Gastrocnemius medialis (tissue), 4 donors: ENCODE data around the gene IST1. TPM values are rescaled to one million over a fixed set of nuclear protein-coding genes. Genes with fewer than 3 reads are reported as not detected.

Source experiments
- ATAC-seq, 2 donors: fragments of 150-250 bp; one replicate each; pipeline ENCODE4 v1.9.1; 2016
- DNase-seq, 2 donors: peaks; one replicate each; pipeline ENCODE4 v3.0.0-alpha.2; 2019
- H3K27ac ChIP-seq, 4 donors: fragments of 200-600 bp; sonication (generic); 1 replicate in 1 of 4; 2 replicates in 3 of 4; pipeline ENCODE4 v1.5.1; 2016 to 2018; ENCODE audit warnings: mild to moderate bottlenecking in 2 of 4, moderate library complexity in 1 of 4
- H3K27me3 ChIP-seq, 3 donors: fragments of 200-600 bp; sonication (generic) in 2 of 3; 1 replicate in 1 of 3; 2 replicates in 2 of 3; pipeline versions ENCODE4 v1.5.1 to v1.6.0; 2016 to 2019; ENCODE audit warnings: mild to moderate bottlenecking in 1 of 3, moderate library complexity in 1 of 3
- H3K36me3 ChIP-seq, 2 donors: fragments of 200-600 bp; sonication (generic) in 1 of 2; one replicate each; pipeline ENCODE4 v1.5.1; 2017 to 2018
- H3K4me1 ChIP-seq, 2 donors: fragments of 200-600 bp; sonication (generic) in 1 of 2; one replicate each; pipeline ENCODE4 v1.5.1; 2016 to 2017; ENCODE audit warnings: mild to moderate bottlenecking in 2 of 2
- H3K4me3 ChIP-seq, 4 donors: fragments of 200-600 bp; sonication (generic) in 3 of 4; 1 replicate in 1 of 4; 2 replicates in 3 of 4; pipeline ENCODE4 v1.5.1; 2016 to 2019; ENCODE audit warnings: mild to moderate bottlenecking in 2 of 4
- H3K9me3 ChIP-seq, 3 donors: fragments of 200-600 bp; sonication (generic) in 2 of 3; 1 replicate in 1 of 3; 2 replicates in 2 of 3; pipeline ENCODE4 v1.5.1; 2016 to 2019
- POLR2A ChIP-seq, 2 donors: fragments of 450-650 bp; IDR thresholded peaks; one replicate each; pipeline ENCODE4 v1.6.1; 2017; ENCODE audit warnings: antibody characterized with exemption in 2 of 2, mild to moderate bottlenecking in 2 of 2, moderate library complexity in 2 of 2
- in situ Hi-C, 4 donors: fragments of 200-750 bp; cut with MboI; loops; one replicate each; pipeline versions ENCODE4 v1.15.0 to v1.8.0; 2017; ENCODE audit warnings: low sequenced_read_pairs in 4 of 4
- intact Hi-C: fragments of 100-400 bp; cut with DNase I; formaldehyde crosslinking; loops from one replicate; pipeline ENCODE4 v1.15.1; 2023; ENCODE audit warnings: low total_unique reads
- total RNA-seq, 4 donors: library from RNA; depleted of rRNA; stranded (reverse); fragments of >200 nt; gene quantifications; one replicate each; pipeline versions ENCODE4 v1.1.0 to v1.2.3, GENCODE V29; 2016
- TF ChIP-seq, protein P1 (sequence below), 5 experiments: fragments of 450-650 bp in 3 of 5; fragments of 200-600 bp in 2 of 5; sonication (generic) in 2 of 5; IDR thresholded peaks in 4 of 5; conservative IDR thresholded peaks in 1 of 5; 1 replicate in 4 of 5; 2 replicates in 1 of 5; pipeline ENCODE4 v1.5.1; 2016 to 2019; ENCODE audit warnings: antibody characterized with exemption in 5 of 5, mild to moderate bottlenecking in 3 of 5, moderate library complexity in 3 of 5

Gene IST1
- total RNA-seq, 4 donors from 2014 or later: 90.8 to 141 (median 112) TPM

DNA sequence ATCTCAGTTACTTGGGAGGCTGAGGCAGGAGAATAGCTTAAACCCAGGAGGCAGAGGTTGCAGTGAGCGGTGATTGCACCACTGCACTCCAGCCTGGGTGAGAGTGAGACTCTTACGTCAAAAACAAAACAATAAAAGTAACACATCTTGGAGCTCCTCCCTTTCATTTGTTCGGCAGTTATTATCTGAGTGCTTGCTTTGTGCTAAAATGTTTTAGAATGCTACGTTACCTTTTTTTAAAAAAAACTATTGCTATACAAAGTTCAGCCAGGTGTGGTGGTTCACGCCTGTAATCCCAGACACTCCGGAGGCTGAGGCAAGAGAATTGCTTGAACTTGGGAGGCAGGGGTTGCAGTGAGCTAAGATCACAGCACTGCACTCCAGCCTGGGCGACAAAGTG is 15.8 kb downstream of the IST1 start:
- ATAC-seq (no peak), DNase-seq (no peak)
- H3K4me3 ChIP-seq: no peak overlapping the region
- in situ Hi-C loops (no loop called here), intact Hi-C loops (no loop called here)
- peaks cover 0 to under 1% of the 10 kb centered on the region in 2 donors for H3K36me3 ChIP-seq
- no peaks in the 10 kb centered on the region for H3K9me3 ChIP-seq
- H3K27me3 ChIP-seq: no peaks in the 10 kb centered on the region
- peaks cover 28 to 41% of the 10 kb centered on the region in 2 donors for H3K4me1 ChIP-seq
- TF ChIP-seq, protein P1, sequence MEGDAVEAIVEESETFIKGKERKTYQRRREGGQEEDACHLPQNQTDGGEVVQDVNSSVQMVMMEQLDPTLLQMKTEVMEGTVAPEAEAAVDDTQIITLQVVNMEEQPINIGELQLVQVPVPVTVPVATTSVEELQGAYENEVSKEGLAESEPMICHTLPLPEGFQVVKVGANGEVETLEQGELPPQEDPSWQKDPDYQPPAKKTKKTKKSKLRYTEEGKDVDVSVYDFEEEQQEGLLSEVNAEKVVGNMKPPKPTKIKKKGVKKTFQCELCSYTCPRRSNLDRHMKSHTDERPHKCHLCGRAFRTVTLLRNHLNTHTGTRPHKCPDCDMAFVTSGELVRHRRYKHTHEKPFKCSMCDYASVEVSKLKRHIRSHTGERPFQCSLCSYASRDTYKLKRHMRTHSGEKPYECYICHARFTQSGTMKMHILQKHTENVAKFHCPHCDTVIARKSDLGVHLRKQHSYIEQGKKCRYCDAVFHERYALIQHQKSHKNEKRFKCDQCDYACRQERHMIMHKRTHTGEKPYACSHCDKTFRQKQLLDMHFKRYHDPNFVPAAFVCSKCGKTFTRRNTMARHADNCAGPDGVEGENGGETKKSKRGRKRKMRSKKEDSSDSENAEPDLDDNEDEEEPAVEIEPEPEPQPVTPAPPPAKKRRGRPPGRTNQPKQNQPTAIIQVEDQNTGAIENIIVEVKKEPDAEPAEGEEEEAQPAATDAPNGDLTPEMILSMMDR (IDR thresholded peaks at IDR 0.05 in 4 of 5, conservative IDR thresholded peaks at IDR 0.05 in 1 of 5): no peak
- TF ChIP-seq POLR2A (IDR thresholded peaks at IDR 0.05): no peak
- H3K27ac ChIP-seq: no peak overlapping the region

DNA sequence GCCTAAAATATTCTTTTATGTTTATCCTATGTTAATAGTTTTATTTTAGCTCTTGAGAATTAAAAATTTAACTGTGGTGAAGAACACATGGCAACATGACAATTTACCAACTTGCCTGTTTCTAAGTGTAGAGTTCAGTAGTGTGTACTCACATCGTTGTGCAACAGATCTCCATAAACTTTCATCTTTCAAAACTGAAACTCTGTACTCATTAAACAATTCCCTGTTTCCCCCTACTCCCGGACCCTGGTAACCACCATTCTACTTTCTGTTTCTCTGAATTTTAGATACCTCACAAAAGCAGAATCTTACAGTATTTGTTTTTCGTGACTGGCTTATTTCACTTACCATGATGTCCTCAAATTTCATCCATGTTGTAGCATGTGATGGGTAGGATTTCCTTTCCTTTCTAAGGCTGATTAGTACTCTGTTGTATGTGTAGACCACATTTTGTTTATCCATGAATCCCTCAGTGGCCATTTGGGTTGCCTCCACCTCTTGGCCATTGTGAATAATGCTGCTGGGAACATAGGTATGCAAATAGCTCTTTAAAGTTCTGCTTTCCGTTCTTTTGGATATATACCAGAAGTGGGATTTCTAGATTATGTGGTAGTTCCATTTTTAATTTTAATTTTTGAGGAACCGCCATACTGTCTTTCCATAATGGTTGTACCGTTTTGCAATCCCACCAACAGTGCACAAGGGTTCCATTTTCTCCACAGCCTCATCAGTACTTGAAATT is 17.4 kb downstream of the IST1 start:
- no peak for DNase-seq
- Histone ChIP-seq H3K36me3 (peaks cover 0 to 16% of the 10 kb centered on the region in 2 donors), H3K4me1 (peaks cover 41 to 57% of the 10 kb centered on the region in 2 donors), H3K4me3 (no peak overlapping the region), H3K27me3 (no peaks in the 10 kb centered on the region), H3K9me3 (no peaks in the 10 kb centered on the region), H3K27ac (peak overlapping the region in 2 of 4 donors; percentile 3 to 17)
- in situ Hi-C loops: no loop called here
- intact Hi-C loops: no loop called here
- TF ChIP-seq, protein P1 (IDR thresholded peaks at IDR 0.05 in 4 of 5, conservative IDR thresholded peaks at IDR 0.05 in 1 of 5): no peak
- no peak for TF ChIP-seq POLR2A (IDR thresholded peaks at IDR 0.05)
- no peak for ATAC-seq

DNA sequence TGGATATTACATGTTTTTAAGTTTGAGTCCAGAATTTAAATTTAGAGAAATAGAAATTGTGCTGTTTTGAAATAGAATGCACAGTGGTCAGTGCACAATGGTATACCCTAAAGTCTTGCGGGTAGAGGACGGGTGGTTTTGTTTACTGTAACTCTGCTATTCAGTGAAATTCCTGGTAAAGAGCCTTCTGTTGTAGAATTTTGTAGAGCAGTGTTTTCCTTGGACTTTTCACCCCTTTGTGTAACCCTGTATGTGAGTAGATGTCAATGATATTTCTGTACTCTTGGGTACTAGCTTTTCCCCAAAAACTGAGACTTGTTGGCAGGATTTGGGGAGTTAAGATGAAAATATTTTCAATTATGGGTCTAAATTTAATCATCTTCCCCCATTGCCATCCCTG is 19.5 kb downstream of the IST1 start:
- ATAC-seq: no peak

DNA sequence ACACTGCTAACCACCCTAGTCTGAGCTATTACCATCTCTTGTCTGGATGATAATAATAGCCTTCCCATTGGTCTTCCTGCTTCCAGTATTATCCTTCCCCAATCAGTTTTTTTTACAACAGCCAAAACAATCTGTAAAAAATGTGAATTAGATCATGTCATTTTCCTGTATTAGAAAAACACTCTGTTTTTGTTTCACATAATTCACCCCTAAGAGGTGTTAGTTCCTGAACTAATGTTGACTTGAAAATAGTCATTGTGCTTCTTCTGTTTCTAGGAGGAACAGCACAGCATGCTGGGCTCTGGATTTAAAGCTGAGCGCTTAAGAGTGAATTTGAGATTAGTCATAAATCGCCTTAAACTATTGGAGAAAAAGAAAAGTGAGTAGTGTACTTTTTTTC is 20.0 kb downstream of the IST1 start:
- TF ChIP-seq, protein P1 (IDR thresholded peaks at IDR 0.05 in 4 of 5, conservative IDR thresholded peaks at IDR 0.05 in 1 of 5): no peak
- TF ChIP-seq POLR2A (IDR thresholded peaks at IDR 0.05): no peak
- Histone ChIP-seq H3K4me3 (no peak overlapping the region), H3K9me3 (no peaks in the 10 kb centered on the region), H3K27me3 (no peaks in the 10 kb centered on the region), H3K4me1 (peaks cover 45 to 47% of the 10 kb centered on the region in 2 donors), H3K36me3 (peaks cover 0 to 41% of the 10 kb centered on the region in 2 donors), H3K27ac (peak overlapping the region in 3 of 4 donors; percentile 9 to 55 (median 38))
- ATAC-seq (no peak), DNase-seq (no peak)
- intact Hi-C loops (no loop called here), in situ Hi-C loops (no loop called here)

More for the DNA sequence above, 19.5 kb downstream of the IST1 start:
- intact Hi-C loops: no loop called here
- Histone ChIP-seq H3K4me3 (no peak overlapping the region), H3K9me3 (no peaks in the 10 kb centered on the region), H3K4me1 (peaks cover 45 to 50% of the 10 kb centered on the region in 2 donors), H3K36me3 (peaks cover 0 to 35% of the 10 kb centered on the region in 2 donors), H3K27me3 (no peaks in the 10 kb centered on the region), H3K27ac (peak overlapping the region in 2 of 4 donors; percentile 38 to 55)
- in situ Hi-C loops: no loop called here
- no peak for DNase-seq
- TF ChIP-seq, protein P1 (IDR thresholded peaks at IDR 0.05 in 4 of 5, conservative IDR thresholded peaks at IDR 0.05 in 1 of 5): no peak
